NT2/D1 (cell line): ENCODE measurements around the gene SCCPDH.

ENCODE experiments used
- SUZ12 ChIP-seq: IDR thresholded peaks from 2 replicates; pipeline ENCODE4 v1.6.1; 2011; ENCODE audit not compliant: insufficient read length, insufficient read depth; ENCODE audit errors: extremely low read depth
- YY1 ChIP-seq: IDR thresholded peaks from 2 replicates; pipeline ENCODE4 v1.6.1; 2011; ENCODE audit not compliant: insufficient read length, insufficient read depth
- ZNF274 ChIP-seq: IDR thresholded peaks from 2 replicates; pipeline ENCODE4 v1.6.1; 2011; ENCODE audit warnings: mild to moderate bottlenecking, low read depth, low read length

GRCh38 chr1:246797157-246797556, 72.9 kb downstream of the SCCPDH start:
- no peak for TF ChIP-seq YY1
- TF ChIP-seq SUZ12: no peak
- no peak for TF ChIP-seq ZNF274
